Right lobe of liver (tissue), 4 donors: ENCODE data around the gene CYFIP2.

Experiments used
- POLR2A ChIP-seq: fragments of 450-650 bp; IDR thresholded peaks from one replicate; pipeline ENCODE4 v1.6.1; 2017; ENCODE audit warnings: antibody characterized with exemption, mild to moderate bottlenecking
- TF ChIP-seq, protein P1 (sequence below), 4 donors: fragments of 200-600 bp in 3 of 4; fragments of 450-650 bp in 1 of 4; IDR thresholded peaks; one replicate each; pipeline versions ENCODE4 v1.5.1 to v1.8.0; 2016 to 2022; ENCODE audit warnings: antibody characterized with exemption in 4 of 4, mild to moderate bottlenecking in 2 of 4
- donor health status: DM: no; HTN: no; CAD: no.
- donor health status: DM: no; HTN: no; CAD: no.
- donor health status: DM: no; HTN: yes; CAD: no.

DNA sequence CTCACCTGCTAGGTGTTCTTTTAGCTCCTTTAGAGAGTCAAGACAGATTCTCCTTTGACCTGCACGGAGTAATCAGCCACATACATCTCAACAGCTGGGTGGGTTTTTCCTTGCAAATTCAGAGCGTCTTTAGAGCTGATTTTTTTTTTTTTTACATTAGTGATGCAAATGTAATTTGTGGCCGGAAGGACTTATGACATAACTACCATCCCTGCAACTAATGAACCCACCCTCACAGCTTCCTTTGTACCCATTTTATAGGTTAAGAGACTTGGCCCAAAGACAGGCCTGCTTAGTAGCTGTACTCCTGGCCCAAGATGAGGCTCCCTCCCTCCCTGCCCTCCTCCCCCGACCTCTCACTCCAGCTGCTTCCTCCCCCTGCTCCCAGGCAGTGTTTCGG, 124.2 kb downstream of the CYFIP2 start:
- TF ChIP-seq, protein P1, sequence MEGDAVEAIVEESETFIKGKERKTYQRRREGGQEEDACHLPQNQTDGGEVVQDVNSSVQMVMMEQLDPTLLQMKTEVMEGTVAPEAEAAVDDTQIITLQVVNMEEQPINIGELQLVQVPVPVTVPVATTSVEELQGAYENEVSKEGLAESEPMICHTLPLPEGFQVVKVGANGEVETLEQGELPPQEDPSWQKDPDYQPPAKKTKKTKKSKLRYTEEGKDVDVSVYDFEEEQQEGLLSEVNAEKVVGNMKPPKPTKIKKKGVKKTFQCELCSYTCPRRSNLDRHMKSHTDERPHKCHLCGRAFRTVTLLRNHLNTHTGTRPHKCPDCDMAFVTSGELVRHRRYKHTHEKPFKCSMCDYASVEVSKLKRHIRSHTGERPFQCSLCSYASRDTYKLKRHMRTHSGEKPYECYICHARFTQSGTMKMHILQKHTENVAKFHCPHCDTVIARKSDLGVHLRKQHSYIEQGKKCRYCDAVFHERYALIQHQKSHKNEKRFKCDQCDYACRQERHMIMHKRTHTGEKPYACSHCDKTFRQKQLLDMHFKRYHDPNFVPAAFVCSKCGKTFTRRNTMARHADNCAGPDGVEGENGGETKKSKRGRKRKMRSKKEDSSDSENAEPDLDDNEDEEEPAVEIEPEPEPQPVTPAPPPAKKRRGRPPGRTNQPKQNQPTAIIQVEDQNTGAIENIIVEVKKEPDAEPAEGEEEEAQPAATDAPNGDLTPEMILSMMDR (IDR thresholded peaks at IDR 0.05), result no peak
- no peak for TF ChIP-seq POLR2A
